HepG2 (cell line): Measurements from ENCODE around the gene WDR81. TPM values are rescaled to one million over a fixed set of nuclear protein-coding genes. Genes with fewer than 3 reads are reported as not detected.

Experiments used
- CHD2 ChIP-seq: IDR thresholded peaks from 2 replicates; pipeline ENCODE4 v1.6.1; 2011; ENCODE audit warnings: low read depth, low read length, improper control_type of control experiment
- CREB1 ChIP-seq, 2 experiments: fragments of 450-650 bp in 1 of 2; IDR thresholded peaks; 2 replicates each; pipeline ENCODE4 v1.6.1; 2016 to 2017; ENCODE audit warnings: control low read depth in 1 of 2, mild to moderate bottlenecking in 1 of 2, missing compliant biosample characterization in 1 of 2, missing genetic modification characterization in 1 of 2
- DZIP1 ChIP-seq: sonication (generic); formaldehyde crosslinking; IDR thresholded peaks from 2 replicates; pipeline ENCODE4 v1.5.0; 2020; ENCODE audit warnings: mild to moderate bottlenecking, missing genetic modification reagents
- FOSL2 ChIP-seq: sonication (generic); formaldehyde crosslinking; IDR thresholded peaks from 2 replicates; pipeline ENCODE4 v1.4.0; 2020; ENCODE audit warnings: missing genetic modification reagents
- IKZF5 ChIP-seq: IDR thresholded peaks from 2 replicates; pipeline ENCODE4 v1.6.1; 2018; ENCODE audit warnings: missing genetic modification reagents, mild to moderate bottlenecking, missing compliant biosample characterization
- NFKB2 ChIP-seq: sonication (generic); formaldehyde crosslinking; IDR thresholded peaks from 2 replicates; pipeline ENCODE4 v1.4.0; 2020; ENCODE audit warnings: missing genetic modification reagents, borderline replicate concordance
- NR2F1 ChIP-seq, 2 experiments: fragments of 450-650 bp in 1 of 2; formaldehyde crosslinking in 1 of 2; IDR thresholded peaks; 2 replicates each; pipeline versions ENCODE4 v1.5.0 to v1.6.1; 2016 to 2020; ENCODE audit warnings: mild to moderate bottlenecking in 1 of 2, missing compliant biosample characterization in 1 of 2, missing genetic modification reagents in 1 of 2, moderate library complexity in 1 of 2
- POLR2AphosphoS5 ChIP-seq: IDR thresholded peaks from 2 replicates; pipeline ENCODE4 v1.6.1; 2012; ENCODE audit warnings: low read depth, low read length
- REPIN1 ChIP-seq: sonication (generic); formaldehyde crosslinking; IDR thresholded peaks from 2 replicates; pipeline ENCODE4 v1.8.0; 2022; ENCODE audit warnings: missing genetic modification reagents, low read depth, mild to moderate bottlenecking, borderline replicate concordance
- TBL1XR1 ChIP-seq: fragments of 150-350 bp; IDR thresholded peaks from 2 replicates; pipeline ENCODE4 v1.6.1; 2014; ENCODE audit warnings: borderline replicate concordance, low read length; ENCODE audit not compliant: partially characterized antibody
- TRIM24 ChIP-seq: sonication (generic); formaldehyde crosslinking; IDR thresholded peaks from 2 replicates; pipeline ENCODE4 v1.8.0; 2022; ENCODE audit warnings: mild to moderate bottlenecking, missing genetic modification reagents
- ZBTB38 ChIP-seq: sonication (generic); formaldehyde crosslinking; IDR thresholded peaks from 2 replicates; pipeline ENCODE4 v1.5.1; 2020; ENCODE audit warnings: mild to moderate bottlenecking, missing genetic modification reagents
- ZHX1 ChIP-seq: sonication (generic); formaldehyde crosslinking; IDR thresholded peaks from 2 replicates; pipeline ENCODE4 v1.8.1; 2022; ENCODE audit warnings: low read depth, mild to moderate bottlenecking, missing genetic modification reagents
- ZNF350 ChIP-seq: sonication (generic); formaldehyde crosslinking; IDR thresholded peaks from 2 replicates; pipeline ENCODE4 v1.4.0; 2020; ENCODE audit warnings: mild to moderate bottlenecking, low read depth, missing genetic modification reagents, borderline replicate concordance
- ZNF446 ChIP-seq: sonication (generic); formaldehyde crosslinking; IDR thresholded peaks from 2 replicates; pipeline ENCODE4 v1.5.0; 2020; ENCODE audit warnings: mild to moderate bottlenecking, missing genetic modification reagents
- ZNF550 ChIP-seq: sonication (generic); formaldehyde crosslinking; IDR thresholded peaks from 2 replicates; pipeline ENCODE4 v1.4.0; 2020; ENCODE audit warnings: mild to moderate bottlenecking, missing genetic modification reagents, borderline replicate concordance
- ZNF556 ChIP-seq: sonication (generic); formaldehyde crosslinking; IDR thresholded peaks from 2 replicates; pipeline ENCODE4 v1.4.0; 2020; ENCODE audit warnings: mild to moderate bottlenecking, missing genetic modification reagents, borderline replicate concordance
- ZNF792 ChIP-seq: IDR thresholded peaks from 2 replicates; pipeline ENCODE4 v1.6.1; 2016
- ZSCAN22 ChIP-seq: sonication (generic); formaldehyde crosslinking; IDR thresholded peaks from 2 replicates; pipeline ENCODE4 v1.4.0; 2020; ENCODE audit warnings: mild to moderate bottlenecking, missing genetic modification reagents
- ZSCAN5A ChIP-seq: sonication (generic); formaldehyde crosslinking; IDR thresholded peaks from 2 replicates; pipeline ENCODE4 v1.8.0; 2022; ENCODE audit warnings: mild to moderate bottlenecking, missing genetic modification reagents, borderline replicate concordance
- polyA plus RNA-seq, 8 experiments: library from polyadenylated mRNA; depleted of rRNA in 3 of 8; stranded (reverse) in 7 of 8; unstranded in 1 of 8; fragments of >200 nt; fragmentation: Illumina TruSeq in 4 of 8; extraction: Trizol in 4 of 8; gene quantifications; 2 replicates each; pipeline versions ENCODE4 v1.2.1 to v1.2.3, GENCODE V29; 2011 to 2016; ENCODE audit warnings: low read depth in 4 of 8, missing spikeins in 1 of 8, mixed read lengths in 1 of 8; ENCODE audit not compliant: insufficient read depth in 1 of 8
- total RNA-seq, 5 experiments: library from RNA; depleted of rRNA; stranded (reverse); fragments of >200 nt; fragmentation: Illumina TruSeq; extraction: Trizol; gene quantifications; 2 replicates each; pipeline ENCODE4 v1.2.3, GENCODE V29; 2016; ENCODE audit warnings: low read depth in 1 of 5

The WDR81 gene
- total and polyA plus RNA-seq, 2 of the 13 experiments (the other 11 are each of a cell fraction or from before 2014, with no cell fraction given), result 9.1 to 16.7 TPM

- no peak for TF ChIP-seq CREB1 (IDR thresholded peaks at IDR 0.05)
- 0 out of 2 replicates have a peak, but pooled peaks have one; percentile 10 for TF ChIP-seq CREB1 (CRISPR knock-in tag; IDR thresholded peaks at IDR 0.05)
- no peak for TF ChIP-seq TRIM24 (CRISPR knock-in tag)
- peak; percentile 77 for TF ChIP-seq POLR2AphosphoS5
- peak; percentile 68 for TF ChIP-seq REPIN1
- peak; percentile 46; the same call in 1 of the 2 replicates for TF ChIP-seq ZNF446 (CRISPR knock-in tag)
- peak; percentile 69; the same call in 1 of the 2 replicates for TF ChIP-seq ZNF350 (CRISPR knock-in tag)
- TF ChIP-seq ZSCAN22 (CRISPR knock-in tag), result no peak
- no peak for TF ChIP-seq CHD2
- peak; percentile 38; the same call in 1 of the 2 replicates for TF ChIP-seq NFKB2 (CRISPR knock-in tag)
- peak; percentile 75 for TF ChIP-seq FOSL2
- no peak for TF ChIP-seq DZIP1 (CRISPR knock-in tag)
- peak; percentile 45 for TF ChIP-seq TBL1XR1
- TF ChIP-seq ZNF556 (CRISPR knock-in tag), result no peak
- TF ChIP-seq ZNF792 (CRISPR knock-in tag), result peak; percentile 86
- TF ChIP-seq ZNF550 (CRISPR knock-in tag), result no peak
- TF ChIP-seq ZBTB38 (CRISPR knock-in tag), result peak; percentile 74; the same call in 1 of the 2 replicates
- TF ChIP-seq ZHX1 (CRISPR knock-in tag), result peak; percentile 73; the same call in 1 of the 2 replicates
- TF ChIP-seq IKZF5 (CRISPR knock-in tag), result peak; percentile 80
- TF ChIP-seq ZSCAN5A (CRISPR knock-in tag), result no peak; the same call in 1 of the 2 replicates
- TF ChIP-seq NR2F1 (CRISPR knock-in tag; IDR thresholded peaks at IDR 0.05), result peak in 1 of 2 experiments; percentile 62; a peak in 3 of 4 replicates
These were observed 38.7 kb downstream of the WDR81 start (continued) for GRCh38 chr17:1762901-1763898.
